Mammary epithelial cell (primary cell): ENCODE data around the gene CDCA7L.

ENCODE experiments used
- CTCF ChIP-seq, 2 donors: IDR thresholded peaks in 1 of 2; conservative IDR thresholded peaks in 1 of 2; 2 replicates each; pipeline ENCODE4 v1.5.1; 2011 to 2012; ENCODE audit warnings: inconsistent platforms in 2 of 2, low read length in 2 of 2, mild to moderate bottlenecking in 2 of 2, control low read depth in 1 of 2, low read depth in 1 of 2; ENCODE audit not compliant: insufficient read depth in 1 of 2; ENCODE audit errors: extremely low read depth in 1 of 2
- EZH2 ChIP-seq: IDR thresholded peaks from 2 replicates; pipeline ENCODE4 v1.6.1; 2012; ENCODE audit warnings: low read length, inconsistent platforms, borderline replicate concordance

GRCh38 chr7:21934808-21935207, 10.9 kb downstream of the CDCA7L start:
- no peak for TF ChIP-seq CTCF (conservative IDR thresholded peaks at IDR 0.05 in 1 of 2, IDR thresholded peaks at IDR 0.05 in 1 of 2; ENCODE audit: extremely low read depth in 1 of 2, insufficient read depth in 1 of 2, low read depth in 1 of 2, low read length in 2 of 2)
- no peak for TF ChIP-seq EZH2
